HG03521 (cell line): Measurements from ENCODE around the gene GCKR.

Experiments
- ATAC-seq: cut with Tn5 transposase; IDR thresholded peaks from one replicate; pipeline ENCODE4 v1.9.1; 2021; ENCODE audit warnings: mild to moderate bottlenecking, moderate library complexity; ENCODE audit not compliant: unreplicated experiment

The GCKR gene, protein sequence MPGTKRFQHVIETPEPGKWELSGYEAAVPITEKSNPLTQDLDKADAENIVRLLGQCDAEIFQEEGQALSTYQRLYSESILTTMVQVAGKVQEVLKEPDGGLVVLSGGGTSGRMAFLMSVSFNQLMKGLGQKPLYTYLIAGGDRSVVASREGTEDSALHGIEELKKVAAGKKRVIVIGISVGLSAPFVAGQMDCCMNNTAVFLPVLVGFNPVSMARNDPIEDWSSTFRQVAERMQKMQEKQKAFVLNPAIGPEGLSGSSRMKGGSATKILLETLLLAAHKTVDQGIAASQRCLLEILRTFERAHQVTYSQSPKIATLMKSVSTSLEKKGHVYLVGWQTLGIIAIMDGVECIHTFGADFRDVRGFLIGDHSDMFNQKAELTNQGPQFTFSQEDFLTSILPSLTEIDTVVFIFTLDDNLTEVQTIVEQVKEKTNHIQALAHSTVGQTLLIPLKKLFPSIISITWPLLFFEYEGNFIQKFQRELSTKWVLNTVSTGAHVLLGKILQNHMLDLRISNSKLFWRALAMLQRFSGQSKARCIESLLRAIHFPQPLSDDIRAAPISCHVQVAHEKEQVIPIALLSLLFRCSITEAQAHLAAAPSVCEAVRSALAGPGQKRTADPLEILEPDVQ

DNA sequence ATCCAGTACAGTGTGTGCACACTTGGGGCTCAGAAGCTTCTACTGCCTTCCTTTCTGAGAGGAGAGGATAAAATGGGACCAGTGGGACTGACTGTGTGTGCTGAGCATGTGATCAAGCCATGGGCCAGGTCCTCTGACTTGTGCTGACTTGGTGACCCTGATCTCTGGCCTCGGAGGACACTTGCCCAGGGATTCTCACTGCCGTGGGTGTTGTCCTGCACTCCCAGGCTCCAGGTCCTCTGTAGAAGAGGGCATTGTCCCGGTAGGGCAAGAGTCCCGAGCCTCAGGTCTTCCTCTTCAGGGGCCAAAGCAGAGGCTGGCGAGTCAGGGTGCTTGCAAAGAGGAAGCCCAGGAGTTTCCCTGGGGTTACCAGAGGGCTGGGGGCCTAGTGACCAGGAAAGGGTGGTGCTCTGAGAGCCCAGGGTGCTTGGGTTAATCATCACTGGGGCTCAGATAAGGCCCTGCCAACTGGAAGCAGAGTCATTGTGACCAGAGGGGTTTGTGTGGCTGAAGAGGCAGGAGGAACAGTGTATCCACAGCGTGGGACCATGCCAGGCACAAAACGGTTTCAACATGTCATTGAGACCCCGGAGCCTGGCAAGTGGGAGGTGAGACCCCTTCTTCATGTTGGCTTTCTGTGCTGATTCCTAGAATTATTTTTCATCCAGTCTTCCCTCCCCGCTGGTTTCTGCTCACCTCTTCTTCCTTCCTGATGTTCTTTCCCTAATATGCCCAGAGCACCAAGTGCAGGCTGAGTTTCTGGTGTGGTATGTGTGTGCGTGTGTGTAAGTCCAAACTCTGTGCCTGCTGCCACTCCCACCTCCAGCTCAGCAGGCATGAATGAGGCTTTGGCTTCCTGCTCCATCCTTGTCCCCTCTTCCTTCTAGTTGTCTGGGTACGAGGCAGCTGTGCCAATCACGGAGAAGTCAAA is at the start of gene GCKR:
GCKR (plus strand) TSS at position 483 of the 931 bp plus-strand sequence; CDS start at position 549, 66 bp downstream.
- no peak for ATAC-seq

DNA sequence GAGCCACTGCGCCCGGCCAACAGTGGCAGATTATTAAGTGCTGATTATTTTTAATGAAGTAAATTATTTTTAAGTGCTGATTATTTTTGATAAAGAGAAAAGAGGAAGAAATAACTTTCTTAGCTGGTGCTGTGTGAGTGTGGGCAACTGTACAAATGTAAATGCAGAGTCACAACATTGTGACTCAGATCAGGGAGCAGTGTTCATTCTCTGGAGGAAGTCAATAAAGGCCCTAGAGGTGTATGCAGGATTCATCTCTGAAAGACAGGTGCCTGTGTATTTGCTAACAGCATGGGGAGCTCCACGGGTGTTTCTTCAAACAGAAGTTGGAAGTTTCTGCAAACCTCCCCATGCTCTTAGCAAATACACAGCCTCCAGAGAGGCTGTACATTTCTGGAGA is 48.3 kb upstream of the GCKR start:
- no peak for ATAC-seq

- ATAC-seq: no peak
These were observed 45.5 kb upstream of the GCKR start for GRCh38 chr2:27451095-27451494.

GRCh38 chr2:27453968-27454367 is 42.7 kb upstream of the GCKR start:
- ATAC-seq: no peak

DNA sequence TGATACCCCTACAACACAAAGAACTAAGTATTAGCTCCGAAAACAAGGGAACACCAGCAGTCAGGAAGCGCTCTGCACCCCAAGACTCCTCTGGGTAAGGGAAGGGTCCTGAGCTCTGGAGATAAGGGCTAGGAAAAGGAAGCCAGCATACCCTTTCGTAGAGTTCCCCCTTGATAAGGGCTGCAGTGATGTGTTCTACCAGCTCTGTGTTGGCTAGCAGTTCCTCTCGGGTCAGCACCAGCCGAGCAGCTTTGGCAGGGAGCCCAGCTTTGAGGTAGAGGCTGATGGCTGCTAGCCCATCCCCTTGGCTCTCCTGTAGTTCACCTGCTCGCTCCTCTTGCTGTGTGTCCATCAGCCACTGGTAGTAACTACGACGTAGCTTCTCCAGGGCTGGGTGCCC is 35.5 kb upstream of the GCKR start:
- ATAC-seq: no peak

DNA sequence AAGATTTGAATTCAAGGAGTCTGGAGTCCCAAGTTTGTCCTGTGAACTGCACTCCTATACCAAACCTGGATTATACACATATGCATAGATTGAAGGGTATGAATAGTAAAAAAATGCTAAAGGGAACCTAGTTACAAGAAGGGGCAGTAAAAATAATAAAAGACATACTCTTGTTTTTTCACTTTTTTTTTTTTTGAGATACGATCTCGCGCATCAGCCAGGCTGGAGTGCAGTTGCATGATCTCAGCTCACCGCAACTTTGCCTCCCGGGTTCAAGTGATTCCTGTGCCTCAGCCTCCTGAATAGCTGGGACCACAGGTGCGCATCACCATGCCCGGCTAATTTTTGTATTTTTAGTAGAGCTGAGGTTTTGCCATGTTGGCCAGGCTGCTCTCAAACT is 32.2 kb upstream of the GCKR start:
- ATAC-seq: no peak

DNA sequence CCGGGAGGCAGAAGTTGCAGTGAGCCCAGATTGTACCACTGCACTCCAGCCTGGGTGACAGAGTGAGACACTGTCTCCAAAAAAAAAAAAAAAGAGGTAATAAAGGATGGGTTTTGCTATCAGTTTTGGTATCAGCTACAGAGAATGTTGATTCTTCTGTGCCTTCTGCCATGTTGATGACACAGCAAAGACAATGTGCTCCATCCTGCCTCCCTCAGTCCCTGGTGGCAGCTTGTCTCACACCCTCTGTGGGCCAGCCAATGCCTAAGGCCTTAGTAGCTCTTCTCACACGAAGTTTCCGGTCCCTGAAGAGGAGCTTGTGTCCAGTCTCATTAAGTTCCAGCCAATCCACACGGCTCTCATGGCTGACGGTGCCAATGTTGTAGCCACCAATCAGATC is 24.7 kb upstream of the GCKR start:
- ATAC-seq: no peak

DNA sequence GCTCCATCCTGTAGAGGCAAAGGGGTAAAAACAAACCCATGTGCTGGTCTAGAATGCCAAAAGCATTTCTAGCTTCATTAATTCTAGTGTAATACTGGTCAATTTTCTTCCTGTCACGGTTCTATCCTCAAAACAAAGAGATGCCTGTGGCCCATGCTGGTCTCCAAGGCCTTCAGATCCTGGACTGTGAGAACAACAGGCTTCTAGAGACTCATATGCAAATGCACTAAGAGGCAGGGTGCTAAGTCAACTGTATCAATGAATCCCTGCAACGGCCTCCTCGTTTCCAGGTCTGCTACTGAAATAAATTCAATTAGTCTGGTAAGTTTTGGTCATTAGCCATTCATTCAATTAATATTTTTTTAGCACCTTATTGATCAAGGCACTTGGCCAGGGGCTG is 11.1 kb upstream of the GCKR start:
- no peak for ATAC-seq

DNA sequence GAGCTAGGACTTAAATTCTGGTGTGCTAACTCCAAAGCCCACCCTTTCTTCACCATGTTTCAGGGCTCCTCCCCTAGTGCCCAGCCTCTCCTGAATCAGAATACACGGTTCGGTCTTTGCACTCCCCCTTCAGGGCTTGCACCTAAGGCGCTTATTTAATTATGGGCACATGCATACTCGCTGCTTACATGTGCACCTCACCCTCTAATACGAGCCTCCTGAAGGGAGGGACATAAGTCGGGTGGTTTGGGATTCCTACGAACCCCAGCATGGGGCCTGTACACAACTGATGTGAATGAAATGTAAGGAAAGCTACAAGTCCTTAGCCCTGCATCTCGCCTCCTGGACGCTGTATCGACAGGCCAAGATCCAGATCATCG is 7.5 kb upstream of the GCKR start:
- ATAC-seq: no peak

DNA sequence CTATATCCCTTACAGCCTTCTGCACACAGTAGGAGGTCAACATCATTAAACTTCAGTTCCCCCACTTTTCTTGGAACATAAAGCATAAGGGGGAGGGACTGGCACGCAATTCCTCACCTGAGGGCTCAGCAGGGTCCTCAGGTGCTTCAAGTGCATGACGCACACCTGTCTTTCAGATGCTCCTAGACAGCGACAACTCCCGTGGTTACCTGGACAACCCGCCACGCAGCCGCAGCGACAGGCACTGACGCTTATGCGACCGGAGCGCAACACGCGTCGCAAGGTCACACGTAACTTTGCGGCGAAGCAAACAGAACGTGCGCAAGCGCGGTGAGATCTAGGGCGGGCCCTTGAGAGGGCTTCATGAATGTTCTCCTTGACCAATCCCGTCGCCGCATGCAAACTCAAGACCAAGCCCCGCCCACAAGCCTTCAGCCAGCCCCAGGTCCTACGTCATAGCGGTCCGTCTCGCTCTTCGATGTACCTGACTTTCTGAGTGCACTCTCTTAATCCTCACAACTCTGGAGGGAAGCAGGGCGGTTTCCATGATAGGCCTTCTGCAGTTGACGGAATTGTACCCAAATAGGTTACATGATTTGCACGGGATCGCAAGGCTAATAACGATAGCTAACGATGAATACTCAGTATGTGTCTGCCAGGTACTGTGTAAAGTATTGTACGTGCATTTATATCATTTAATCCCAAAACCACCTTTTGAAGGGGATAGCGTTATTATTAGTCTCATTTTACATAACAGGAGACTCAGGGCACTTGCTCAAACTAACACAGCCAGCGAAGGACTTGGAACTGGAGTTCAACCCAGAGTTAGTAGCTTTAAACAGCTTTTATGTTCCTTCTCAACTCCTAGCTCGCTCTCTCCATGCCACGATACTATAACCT is 6.9 kb upstream of the GCKR start, which contains the start of gene IFT172:
IFT172 (minus strand) TSS at position 246 of the 900 bp plus-strand sequence; CDS start at position 156, 90 bp downstream.
- peak; percentile 86 for ATAC-seq

- no peak for ATAC-seq
These were observed 4.1 kb upstream of the GCKR start for GRCh38 chr2:27492557-27492956.

- no peak for ATAC-seq
These were observed 2.7 kb upstream of the GCKR start for GRCh38 chr2:27493948-27494283.

DNA sequence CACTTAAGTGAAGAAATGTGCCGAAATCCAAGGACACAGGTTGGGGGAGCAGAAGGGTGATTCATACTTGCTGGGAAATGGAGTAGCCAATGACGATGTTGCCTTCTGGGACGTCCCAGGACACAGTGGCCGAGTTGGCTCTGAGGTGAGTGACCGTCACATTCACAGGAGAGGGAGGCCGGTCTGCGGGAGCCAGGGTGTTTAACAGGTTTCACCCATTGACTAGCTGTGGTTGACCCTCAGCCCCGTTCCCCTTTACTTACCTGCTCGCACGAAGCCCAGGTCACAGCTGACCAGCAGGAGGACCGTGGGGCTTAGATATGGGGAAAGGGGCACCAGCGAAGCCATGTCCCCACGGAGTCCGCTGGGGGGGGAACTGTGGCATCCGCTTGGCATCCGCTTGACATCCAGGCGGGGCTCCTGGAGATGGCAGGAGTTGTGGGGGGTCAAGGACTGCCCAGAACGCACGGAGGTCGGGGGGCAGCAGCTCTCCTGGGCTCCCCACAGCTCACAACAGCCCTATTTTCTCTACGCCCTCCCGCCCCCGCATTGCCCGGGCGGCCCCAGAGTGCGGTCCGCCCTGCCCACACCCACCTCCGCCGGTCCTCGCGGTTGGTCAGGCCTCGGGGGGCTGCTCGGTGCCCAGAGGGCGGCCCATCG is 2.2 kb upstream of the GCKR start:
- no peak for ATAC-seq

GRCh38 chr2:27494944-27495554 is 1.6 kb upstream of the GCKR start, which contains the start of gene FNDC4:
FNDC4 (minus strand) TSS chr2:27495200; CDS start chr2:27494679, 521 bp downstream.
- no peak for ATAC-seq

DNA sequence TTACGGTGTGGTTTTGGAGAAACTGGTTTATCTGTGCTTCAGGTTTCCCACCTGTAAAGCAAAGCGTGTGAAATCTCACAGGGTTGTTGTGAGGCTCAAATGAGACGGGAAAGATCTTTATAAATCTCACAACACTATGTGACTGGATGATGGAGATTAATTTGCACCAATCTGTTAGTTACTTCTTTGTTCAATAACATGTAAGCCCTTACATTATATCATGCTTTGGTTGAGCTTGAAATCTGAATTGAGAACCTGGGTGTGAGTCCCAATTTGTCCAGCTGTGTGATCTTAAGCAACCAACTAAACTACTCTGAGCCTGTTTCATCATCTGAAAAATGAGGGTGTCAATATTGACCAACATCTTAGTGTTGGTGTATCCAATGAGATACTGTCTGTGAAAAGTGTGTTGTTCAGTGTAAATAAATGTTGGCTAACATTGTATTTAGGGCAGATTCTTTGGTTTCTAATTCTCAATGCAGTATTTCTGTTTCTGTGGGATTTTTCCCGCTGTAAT is 741 bp upstream of the GCKR start:
- ATAC-seq: no peak

DNA sequence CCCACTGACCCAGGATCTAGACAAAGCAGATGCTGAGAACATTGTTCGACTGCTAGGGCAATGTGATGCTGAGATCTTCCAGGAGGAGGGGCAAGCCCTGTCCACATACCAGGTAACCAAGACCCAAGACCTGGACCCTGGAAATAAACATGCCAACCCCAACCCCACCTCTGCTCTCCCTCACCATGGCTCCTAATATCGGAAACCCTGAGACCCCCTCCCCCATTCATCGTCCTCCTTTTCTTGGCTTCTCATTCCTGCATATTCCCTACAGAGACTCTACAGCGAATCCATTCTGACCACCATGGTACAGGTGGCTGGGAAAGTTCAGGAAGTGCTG is 619 bp downstream of the GCKR start:
- ATAC-seq: no peak

DNA sequence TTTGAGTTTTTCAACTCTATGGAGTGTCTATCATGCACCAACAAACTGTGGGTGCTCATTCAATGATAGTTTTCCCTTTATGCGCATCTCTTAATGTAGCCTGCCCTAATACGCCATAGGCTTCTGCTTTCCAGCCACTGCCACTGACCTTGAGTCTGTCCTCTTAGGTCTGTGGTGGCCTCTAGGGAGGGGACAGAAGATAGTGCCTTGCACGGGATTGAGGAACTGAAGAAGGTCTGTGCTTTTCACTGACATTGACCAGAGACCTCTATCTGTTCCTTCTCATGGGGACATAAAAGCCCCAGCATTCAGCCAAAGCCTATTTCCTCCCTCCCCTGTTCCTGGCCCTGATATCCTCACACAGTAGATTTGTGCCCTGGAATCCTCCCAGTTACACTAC is 2.3 kb downstream of the GCKR start:
- no peak for ATAC-seq

GRCh38 chr2:27501042-27501441 is 4.4 kb downstream of the GCKR start:
- no peak for ATAC-seq

- no peak for ATAC-seq
These were observed 5.5 kb downstream of the GCKR start for GRCh38 chr2:27502142-27502541.
